GM23338 (cell line): ENCODE data around the gene PITX1. TPM values are rescaled to one million over a fixed set of nuclear protein-coding genes. Genes with fewer than 3 reads are reported as not detected.

Source experiments
- ATAC-seq: fragments of 200-7000 bp; cut with Tn5 transposase; 3 replicates; pipeline ENCODE4 v1.9.1; 2020
- DNase-seq: peaks from one replicate; pipeline ENCODE4 v3.0.0-alpha.2; 2015; ENCODE audit warnings: low spot score
- H2AFZ ChIP-seq: fragments of 200-600 bp; sonication (generic); 2 replicates; pipeline ENCODE4 v1.8.0; 2016; ENCODE audit warnings: antibody characterized with exemption, mild to moderate bottlenecking, moderate library complexity
- H3F3A ChIP-seq: fragments of 200-600 bp; sonication (generic); replicated peaks from 2 replicates; pipeline ENCODE4 v1.8.0; 2017; ENCODE audit warnings: antibody characterized with exemption, mixed run types, low read depth
- H3K27ac ChIP-seq: fragments of 200-600 bp; sonication (generic); 2 replicates; pipeline ENCODE4 v1.6.1; 2016; ENCODE audit warnings: low read depth
- H3K27me3 ChIP-seq: fragments of 200-600 bp; sonication (generic); 2 replicates; pipeline ENCODE4 v1.8.0; 2016; ENCODE audit warnings: mild to moderate bottlenecking, mixed run types, moderate library complexity; ENCODE audit not compliant: insufficient read depth
- H3K36me3 ChIP-seq: fragments of 200-600 bp; sonication (generic); 2 replicates; pipeline ENCODE4 v1.8.0; 2016; ENCODE audit warnings: mild to moderate bottlenecking; ENCODE audit not compliant: insufficient read depth
- H3K4me1 ChIP-seq: fragments of 200-600 bp; sonication (generic); 2 replicates; pipeline ENCODE4 v1.8.0; 2016; ENCODE audit warnings: mild to moderate bottlenecking, moderate library complexity; ENCODE audit not compliant: insufficient read depth
- H3K4me2 ChIP-seq: fragments of 200-600 bp; sonication (generic); 2 replicates; pipeline ENCODE4 v1.7.1; 2017; ENCODE audit warnings: mixed run types
- H3K4me3 ChIP-seq: fragments of 200-600 bp; sonication (generic); 2 replicates; pipeline ENCODE4 v1.6.1; 2016; ENCODE audit warnings: mixed run types
- H3K79me2 ChIP-seq: fragments of 200-600 bp; sonication (generic); replicated peaks from 2 replicates; pipeline ENCODE4 v1.8.0; 2017; ENCODE audit warnings: mild to moderate bottlenecking; ENCODE audit not compliant: insufficient read depth
- H3K9me2 ChIP-seq: fragments of 200-600 bp; sonication (generic); 2 replicates; pipeline ENCODE4 v1.8.0; 2017; ENCODE audit not compliant: insufficient read depth
- H4K20me1 ChIP-seq: fragments of 200-600 bp; sonication (generic); replicated peaks from 2 replicates; pipeline ENCODE4 v1.8.0; 2017; ENCODE audit warnings: mild to moderate bottlenecking; ENCODE audit not compliant: insufficient read depth
- H3K27ac Mint-ChIP-seq: 2 replicates; pipeline ENCODE4 v1.8.0; 2020; ENCODE audit warnings: inconsistent platforms, mild to moderate bottlenecking, moderate library complexity, mixed read lengths
- H3K27me3 Mint-ChIP-seq: 3 replicates; pipeline ENCODE4 v1.8.0; 2022; ENCODE audit warnings: low read depth, mild to moderate bottlenecking, moderate library complexity, mixed read lengths, inconsistent platforms; ENCODE audit not compliant: insufficient read depth, poor library complexity
- H3K36me3 Mint-ChIP-seq: 3 replicates; pipeline ENCODE4 v1.8.0; 2021; ENCODE audit warnings: low read depth, mild to moderate bottlenecking, inconsistent platforms, moderate library complexity, mixed read lengths
- H3K4me1 Mint-ChIP-seq: 3 replicates; pipeline ENCODE4 v1.8.0; 2020; ENCODE audit warnings: mild to moderate bottlenecking, inconsistent platforms, mixed read lengths
- H3K4me3 Mint-ChIP-seq: 3 replicates; pipeline ENCODE4 v1.8.0; 2021; ENCODE audit warnings: moderate library complexity, mild to moderate bottlenecking, inconsistent platforms, mixed read lengths
- H3K9me3 Mint-ChIP-seq: 3 replicates; pipeline ENCODE4 v1.8.0; 2020; ENCODE audit warnings: moderate library complexity, mild to moderate bottlenecking, inconsistent platforms, mixed read lengths
- CREB1 ChIP-seq: fragments of 250-450 bp; sonication (Bioruptor Pico); IDR thresholded peaks from 2 replicates; pipeline ENCODE4 v1.5.0; 2020; ENCODE audit warnings: low read depth, mild to moderate bottlenecking, moderate library complexity
- EZH2 ChIP-seq: fragments of 200-600 bp; sonication (generic); IDR thresholded peaks from one replicate; pipeline ENCODE4 v1.8.0; 2017; ENCODE audit warnings: antibody characterized with exemption, mild to moderate bottlenecking, low read depth; ENCODE audit not compliant: unreplicated experiment
- EZH2phosphoT487 ChIP-seq: fragments of 200-600 bp; sonication (generic); IDR thresholded peaks from one replicate; pipeline ENCODE4 v1.8.1; 2018; ENCODE audit warnings: antibody characterized with exemption; ENCODE audit not compliant: unreplicated experiment
- JUNB ChIP-seq: IDR thresholded peaks from one replicate; pipeline ENCODE4 v1.6.1; 2016; ENCODE audit warnings: antibody characterized with exemption; ENCODE audit not compliant: unreplicated experiment
- NANOG ChIP-seq: IDR thresholded peaks from 2 replicates; pipeline ENCODE4 v1.6.1; 2016; ENCODE audit warnings: antibody characterized with exemption, borderline replicate concordance
- POLR2AphosphoS5 ChIP-seq: IDR thresholded peaks from 2 replicates; pipeline ENCODE4 v1.6.1; 2016; ENCODE audit warnings: antibody characterized with exemption, low read depth
- STAT1 ChIP-seq: IDR thresholded peaks from one replicate; pipeline ENCODE4 v1.6.1; 2016; ENCODE audit warnings: antibody characterized with exemption; ENCODE audit not compliant: unreplicated experiment
- ZNF114 ChIP-seq: fragments of 250-450 bp; sonication (Bioruptor Pico); IDR thresholded peaks from 2 replicates; pipeline ENCODE4 v1.5.0; 2020; ENCODE audit warnings: mild to moderate bottlenecking, moderate library complexity
- ZNF331 ChIP-seq: fragments of 250-450 bp; sonication (Bioruptor Pico); IDR thresholded peaks from 2 replicates; pipeline ENCODE4 v1.5.0; 2020; ENCODE audit warnings: low read depth, mild to moderate bottlenecking, moderate library complexity
- polyA plus RNA-seq: library from polyadenylated mRNA; unstranded; fragments of >200 nt; fragmentation: Nextera tagmentation; extraction: Ambion mirVana; gene quantifications from 2 replicates; pipeline ENCODE4 v1.2.1, GENCODE V29; 2016
- total RNA-seq: library from RNA; depleted of rRNA; stranded (reverse); fragments of >200 nt; shearing (Covaris generic); gene quantifications from 2 replicates; pipeline ENCODE4 v1.2.3, GENCODE V29; 2014
- TF ChIP-seq, protein P1 (sequence below), 2 experiments: fragments of 200-600 bp in 1 of 2; sonication (generic) in 1 of 2; conservative IDR thresholded peaks; 2 replicates each; pipeline versions ENCODE4 v1.5.1 to v1.6.1; 2016 to 2017; ENCODE audit warnings: antibody characterized with exemption in 2 of 2, low read depth in 2 of 2, mild to moderate bottlenecking in 2 of 2, moderate library complexity in 1 of 2
- TF ChIP-seq, protein P2 (sequence below): IDR thresholded peaks from 2 replicates; pipeline ENCODE4 v1.6.1; 2016; ENCODE audit warnings: antibody characterized with exemption
- TF ChIP-seq, protein P3 (sequence below): fragments of 250-450 bp; sonication (Bioruptor Pico); IDR thresholded peaks from 2 replicates; pipeline ENCODE4 v1.5.0; 2020; ENCODE audit warnings: mild to moderate bottlenecking, moderate library complexity
- TF ChIP-seq, protein P4 (sequence below): IDR thresholded peaks from one replicate; pipeline ENCODE4 v1.6.1; 2018; ENCODE audit warnings: antibody characterized with exemption; ENCODE audit not compliant: unreplicated experiment

Gene PITX1
- total and polyA plus RNA-seq, 2 experiments from 2014 or later = not detected

DNA sequence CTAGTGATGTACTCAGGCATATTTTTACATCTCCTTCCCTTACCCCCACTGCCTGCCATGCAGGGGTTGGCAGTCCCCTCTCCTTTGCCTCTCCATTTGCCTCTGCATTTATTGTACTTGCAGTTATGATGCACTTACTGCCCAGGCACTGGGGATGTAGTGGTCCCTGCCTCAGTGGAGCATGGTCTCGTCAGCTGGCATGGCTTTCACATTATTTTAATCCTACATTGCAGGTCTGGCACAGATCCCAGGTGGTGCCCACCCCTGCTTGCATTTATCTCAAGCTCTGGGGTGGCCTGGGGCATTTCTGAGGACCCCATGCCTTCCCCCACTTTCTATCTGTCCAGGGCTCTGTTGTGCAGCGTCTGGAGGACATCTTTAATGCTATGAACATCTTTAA lies 23.2 kb upstream of the PITX1 start:
- Histone ChIP-seq H3K4me1 (no peaks in the 10 kb centered on the region), H2AFZ (no peak overlapping the region), H3K79me2 (no peaks in the 10 kb centered on the region), H3K4me3 (no peak overlapping the region), H3F3A (no peaks in the 10 kb centered on the region), H3K4me2 (no peak overlapping the region), H4K20me1 (no peaks in the 10 kb centered on the region), H3K36me3 (no peaks in the 10 kb centered on the region), H3K9me2 (no peaks in the 10 kb centered on the region), H3K27me3 (peaks cover 8% of the 10 kb centered on the region), H3K27ac (no peak overlapping the region)
- Mint-ChIP-seq H3K4me1 (peaks cover 4% of the 10 kb centered on the region; the same call in 2 of the 3 replicates), H3K27ac (no peak overlapping the region), H3K9me3 (no peaks in the 10 kb centered on the region), H3K36me3 (no peaks in the 10 kb centered on the region), H3K27me3 (peaks cover 27% of the 10 kb centered on the region), H3K4me3 (no peak overlapping the region)
- TF ChIP-seq, protein P1, sequence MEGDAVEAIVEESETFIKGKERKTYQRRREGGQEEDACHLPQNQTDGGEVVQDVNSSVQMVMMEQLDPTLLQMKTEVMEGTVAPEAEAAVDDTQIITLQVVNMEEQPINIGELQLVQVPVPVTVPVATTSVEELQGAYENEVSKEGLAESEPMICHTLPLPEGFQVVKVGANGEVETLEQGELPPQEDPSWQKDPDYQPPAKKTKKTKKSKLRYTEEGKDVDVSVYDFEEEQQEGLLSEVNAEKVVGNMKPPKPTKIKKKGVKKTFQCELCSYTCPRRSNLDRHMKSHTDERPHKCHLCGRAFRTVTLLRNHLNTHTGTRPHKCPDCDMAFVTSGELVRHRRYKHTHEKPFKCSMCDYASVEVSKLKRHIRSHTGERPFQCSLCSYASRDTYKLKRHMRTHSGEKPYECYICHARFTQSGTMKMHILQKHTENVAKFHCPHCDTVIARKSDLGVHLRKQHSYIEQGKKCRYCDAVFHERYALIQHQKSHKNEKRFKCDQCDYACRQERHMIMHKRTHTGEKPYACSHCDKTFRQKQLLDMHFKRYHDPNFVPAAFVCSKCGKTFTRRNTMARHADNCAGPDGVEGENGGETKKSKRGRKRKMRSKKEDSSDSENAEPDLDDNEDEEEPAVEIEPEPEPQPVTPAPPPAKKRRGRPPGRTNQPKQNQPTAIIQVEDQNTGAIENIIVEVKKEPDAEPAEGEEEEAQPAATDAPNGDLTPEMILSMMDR (conservative IDR thresholded peaks at IDR 0.05; ENCODE audit: low read depth in 2 of 2) = no peak
- TF ChIP-seq JUNB (no peak), POLR2AphosphoS5 (no peak), NANOG (no peak), CREB1 (CRISPR knock-in tag) (no peak), EZH2 (no peak), EZH2phosphoT487 (no peak), STAT1 (no peak), ZNF331 (no peak), ZNF114 (CRISPR knock-in tag) (no peak)
- TF ChIP-seq, protein P2, sequence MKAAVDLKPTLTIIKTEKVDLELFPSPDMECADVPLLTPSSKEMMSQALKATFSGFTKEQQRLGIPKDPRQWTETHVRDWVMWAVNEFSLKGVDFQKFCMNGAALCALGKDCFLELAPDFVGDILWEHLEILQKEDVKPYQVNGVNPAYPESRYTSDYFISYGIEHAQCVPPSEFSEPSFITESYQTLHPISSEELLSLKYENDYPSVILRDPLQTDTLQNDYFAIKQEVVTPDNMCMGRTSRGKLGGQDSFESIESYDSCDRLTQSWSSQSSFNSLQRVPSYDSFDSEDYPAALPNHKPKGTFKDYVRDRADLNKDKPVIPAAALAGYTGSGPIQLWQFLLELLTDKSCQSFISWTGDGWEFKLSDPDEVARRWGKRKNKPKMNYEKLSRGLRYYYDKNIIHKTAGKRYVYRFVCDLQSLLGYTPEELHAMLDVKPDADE = no peak
- TF ChIP-seq, protein P3, sequence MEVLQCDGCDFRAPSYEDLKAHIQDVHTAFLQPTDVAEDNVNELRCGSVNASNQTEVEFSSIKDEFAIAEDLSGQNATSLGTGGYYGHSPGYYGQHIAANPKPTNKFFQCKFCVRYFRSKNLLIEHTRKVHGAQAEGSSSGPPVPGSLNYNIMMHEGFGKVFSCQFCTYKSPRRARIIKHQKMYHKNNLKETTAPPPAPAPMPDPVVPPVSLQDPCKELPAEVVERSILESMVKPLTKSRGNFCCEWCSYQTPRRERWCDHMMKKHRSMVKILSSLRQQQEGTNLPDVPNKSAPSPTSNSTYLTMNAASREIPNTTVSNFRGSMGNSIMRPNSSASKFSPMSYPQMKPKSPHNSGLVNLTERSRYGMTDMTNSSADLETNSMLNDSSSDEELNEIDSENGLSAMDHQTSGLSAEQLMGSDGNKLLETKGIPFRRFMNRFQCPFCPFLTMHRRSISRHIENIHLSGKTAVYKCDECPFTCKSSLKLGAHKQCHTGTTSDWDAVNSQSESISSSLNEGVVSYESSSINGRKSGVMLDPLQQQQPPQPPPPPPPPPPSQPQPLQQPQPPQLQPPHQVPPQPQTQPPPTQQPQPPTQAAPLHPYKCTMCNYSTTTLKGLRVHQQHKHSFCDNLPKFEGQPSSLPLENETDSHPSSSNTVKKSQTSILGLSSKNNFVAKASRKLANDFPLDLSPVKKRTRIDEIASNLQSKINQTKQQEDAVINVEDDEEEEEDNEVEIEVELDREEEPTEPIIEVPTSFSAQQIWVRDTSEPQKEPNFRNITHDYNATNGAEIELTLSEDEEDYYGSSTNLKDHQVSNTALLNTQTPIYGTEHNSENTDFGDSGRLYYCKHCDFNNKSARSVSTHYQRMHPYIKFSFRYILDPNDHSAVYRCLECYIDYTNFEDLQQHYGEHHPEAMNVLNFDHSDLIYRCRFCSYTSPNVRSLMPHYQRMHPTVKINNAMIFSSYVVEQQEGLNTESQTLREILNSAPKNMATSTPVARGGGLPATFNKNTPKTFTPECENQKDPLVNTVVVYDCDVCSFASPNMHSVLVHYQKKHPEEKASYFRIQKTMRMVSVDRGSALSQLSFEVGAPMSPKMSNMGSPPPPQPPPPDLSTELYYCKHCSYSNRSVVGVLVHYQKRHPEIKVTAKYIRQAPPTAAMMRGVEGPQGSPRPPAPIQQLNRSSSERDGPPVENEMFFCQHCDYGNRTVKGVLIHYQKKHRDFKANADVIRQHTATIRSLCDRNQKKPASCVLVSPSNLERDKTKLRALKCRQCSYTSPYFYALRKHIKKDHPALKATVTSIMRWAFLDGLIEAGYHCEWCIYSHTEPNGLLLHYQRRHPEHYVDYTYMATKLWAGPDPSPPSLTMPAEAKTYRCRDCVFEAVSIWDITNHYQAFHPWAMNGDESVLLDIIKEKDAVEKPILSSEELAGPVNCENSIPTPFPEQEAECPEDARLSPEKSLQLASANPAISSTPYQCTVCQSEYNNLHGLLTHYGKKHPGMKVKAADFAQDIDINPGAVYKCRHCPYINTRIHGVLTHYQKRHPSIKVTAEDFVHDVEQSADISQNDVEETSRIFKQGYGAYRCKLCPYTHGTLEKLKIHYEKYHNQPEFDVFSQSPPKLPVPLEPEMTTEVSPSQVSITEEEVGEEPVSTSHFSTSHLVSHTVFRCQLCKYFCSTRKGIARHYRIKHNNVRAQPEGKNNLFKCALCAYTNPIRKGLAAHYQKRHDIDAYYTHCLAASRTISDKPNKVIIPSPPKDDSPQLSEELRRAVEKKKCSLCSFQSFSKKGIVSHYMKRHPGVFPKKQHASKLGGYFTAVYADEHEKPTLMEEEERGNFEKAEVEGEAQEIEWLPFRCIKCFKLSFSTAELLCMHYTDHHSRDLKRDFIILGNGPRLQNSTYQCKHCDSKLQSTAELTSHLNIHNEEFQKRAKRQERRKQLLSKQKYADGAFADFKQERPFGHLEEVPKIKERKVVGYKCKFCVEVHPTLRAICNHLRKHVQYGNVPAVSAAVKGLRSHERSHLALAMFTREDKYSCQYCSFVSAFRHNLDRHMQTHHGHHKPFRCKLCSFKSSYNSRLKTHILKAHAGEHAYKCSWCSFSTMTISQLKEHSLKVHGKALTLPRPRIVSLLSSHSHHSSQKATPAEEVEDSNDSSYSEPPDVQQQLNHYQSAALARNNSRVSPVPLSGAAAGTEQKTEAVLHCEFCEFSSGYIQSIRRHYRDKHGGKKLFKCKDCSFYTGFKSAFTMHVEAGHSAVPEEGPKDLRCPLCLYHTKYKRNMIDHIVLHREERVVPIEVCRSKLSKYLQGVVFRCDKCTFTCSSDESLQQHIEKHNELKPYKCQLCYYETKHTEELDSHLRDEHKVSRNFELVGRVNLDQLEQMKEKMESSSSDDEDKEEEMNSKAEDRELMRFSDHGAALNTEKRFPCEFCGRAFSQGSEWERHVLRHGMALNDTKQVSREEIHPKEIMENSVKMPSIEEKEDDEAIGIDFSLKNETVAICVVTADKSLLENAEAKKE (CRISPR knock-in tag) = no peak
- TF ChIP-seq, protein P4, sequence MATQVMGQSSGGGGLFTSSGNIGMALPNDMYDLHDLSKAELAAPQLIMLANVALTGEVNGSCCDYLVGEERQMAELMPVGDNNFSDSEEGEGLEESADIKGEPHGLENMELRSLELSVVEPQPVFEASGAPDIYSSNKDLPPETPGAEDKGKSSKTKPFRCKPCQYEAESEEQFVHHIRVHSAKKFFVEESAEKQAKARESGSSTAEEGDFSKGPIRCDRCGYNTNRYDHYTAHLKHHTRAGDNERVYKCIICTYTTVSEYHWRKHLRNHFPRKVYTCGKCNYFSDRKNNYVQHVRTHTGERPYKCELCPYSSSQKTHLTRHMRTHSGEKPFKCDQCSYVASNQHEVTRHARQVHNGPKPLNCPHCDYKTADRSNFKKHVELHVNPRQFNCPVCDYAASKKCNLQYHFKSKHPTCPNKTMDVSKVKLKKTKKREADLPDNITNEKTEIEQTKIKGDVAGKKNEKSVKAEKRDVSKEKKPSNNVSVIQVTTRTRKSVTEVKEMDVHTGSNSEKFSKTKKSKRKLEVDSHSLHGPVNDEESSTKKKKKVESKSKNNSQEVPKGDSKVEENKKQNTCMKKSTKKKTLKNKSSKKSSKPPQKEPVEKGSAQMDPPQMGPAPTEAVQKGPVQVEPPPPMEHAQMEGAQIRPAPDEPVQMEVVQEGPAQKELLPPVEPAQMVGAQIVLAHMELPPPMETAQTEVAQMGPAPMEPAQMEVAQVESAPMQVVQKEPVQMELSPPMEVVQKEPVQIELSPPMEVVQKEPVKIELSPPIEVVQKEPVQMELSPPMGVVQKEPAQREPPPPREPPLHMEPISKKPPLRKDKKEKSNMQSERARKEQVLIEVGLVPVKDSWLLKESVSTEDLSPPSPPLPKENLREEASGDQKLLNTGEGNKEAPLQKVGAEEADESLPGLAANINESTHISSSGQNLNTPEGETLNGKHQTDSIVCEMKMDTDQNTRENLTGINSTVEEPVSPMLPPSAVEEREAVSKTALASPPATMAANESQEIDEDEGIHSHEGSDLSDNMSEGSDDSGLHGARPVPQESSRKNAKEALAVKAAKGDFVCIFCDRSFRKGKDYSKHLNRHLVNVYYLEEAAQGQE = no peak
- DNase-seq = no peak
- ATAC-seq = no peak
